ENCODE results near the gene TFAP2C. TPM values are rescaled to one million over a fixed set of nuclear protein-coding genes. Genes with fewer than 3 reads are reported as not detected.

Gene TFAP2C
- total RNA-seq, 4 donors from 2014 or later, result 0.16 to 4.1 (median 2.2) TPM

GRCh38 chr20:56630506-56631317 is 1.6 kb downstream of the TFAP2C start:
- Histone ChIP-seq H3K9me3 (no peaks in the 10 kb centered on the region), H3K36me3 (no peaks in the 10 kb centered on the region), H3K4me3 (peak overlapping the region; percentile 8 to 58), H3K27ac (peak overlapping the region in 2 of 4 donors; percentile 80 to 81), H3K4me1 (peaks cover 0 to 56% (median 25%) of the 10 kb centered on the region in 3 donors), H3K27me3 (peaks cover 99% of the 10 kb centered on the region)
- WGBS, 2 donors (ENCODE audit: low coverage in 1 of 2), result 1 to 60% methylated on average over 1 to 28 of the region's 82 CpGs
- ATAC-seq, result no peak
- TF ChIP-seq CTCF (IDR thresholded peaks at IDR 0.05), result peak in 1 of 4 experiments; percentile 7
- TF ChIP-seq EP300 (IDR thresholded peaks at IDR 0.05), result no peak

GRCh38 chr20:56631318-56631989 is 2.3 kb downstream of the TFAP2C start:
- Histone ChIP-seq H3K27me3 (peaks cover 99% of the 10 kb centered on the region), H3K4me3 (peak overlapping the region in 1 of 2 donors; percentile 58), H3K4me1 (peaks cover 0 to 51% (median 24%) of the 10 kb centered on the region in 3 donors), H3K27ac (peak overlapping the region in 2 of 4 donors; percentile 43 to 81), H3K9me3 (no peaks in the 10 kb centered on the region), H3K36me3 (no peaks in the 10 kb centered on the region)
- no peak for ATAC-seq
- no peak for TF ChIP-seq POLR2A (IDR thresholded peaks at IDR 0.05)
- 35 to 44% methylated on average over 9 to 10 of the region's 48 CpGs for WGBS, 2 donors (ENCODE audit: low coverage in 1 of 2)

GRCh38 chr20:56631990-56632327 is 2.9 kb downstream of the TFAP2C start:
- WGBS, 2 donors (ENCODE audit: low coverage in 1 of 2), result 42 to 56% methylated on average over 5 of the region's 5 CpGs
- H3K27ac ChIP-seq, result peak overlapping the region in 2 of 4 donors; percentile 43 to 81
- H3K27me3 ChIP-seq, result peaks cover 97% of the 10 kb centered on the region
- H3K4me1 ChIP-seq, result peaks cover 0 to 46% (median 19%) of the 10 kb centered on the region in 3 donors
- H3K36me3 ChIP-seq, result no peaks in the 10 kb centered on the region
- H3K4me3 ChIP-seq, result no peak overlapping the region
- no peaks in the 10 kb centered on the region for H3K9me3 ChIP-seq
- no peak for ATAC-seq
- TF ChIP-seq CTCF (IDR thresholded peaks at IDR 0.05), result no peak

- H3K9me3 ChIP-seq, result no peaks in the 10 kb centered on the region
- TF ChIP-seq CTCF (IDR thresholded peaks at IDR 0.05) (no peak), POLR2AphosphoS5 (IDR thresholded peaks at IDR 0.05) (no peak), POLR2A (IDR thresholded peaks at IDR 0.05) (no peak), EP300 (IDR thresholded peaks at IDR 0.05) (no peak)
- H3K36me3 ChIP-seq, result no peaks in the 10 kb centered on the region
- H3K27me3 ChIP-seq, result peaks cover 89% of the 10 kb centered on the region
- 87 to 89% methylated on average over 1 to 2 of the region's 2 CpGs for WGBS, 2 donors (ENCODE audit: low coverage in 1 of 2)
- no peak overlapping the region for H3K4me3 ChIP-seq
- peaks cover 0 to 23% (median 6%) of the 10 kb centered on the region in 3 donors for H3K4me1 ChIP-seq
- ATAC-seq, result no peak
- no peak overlapping the region for H3K27ac ChIP-seq
These were observed 5.2 kb downstream of the TFAP2C start for GRCh38 chr20:56634307-56634706.

GRCh38 chr20:56634735-56635385 is 5.8 kb downstream of the TFAP2C start:
- 34 to 50% methylated on average over 10 to 11 of the region's 13 CpGs for WGBS, 2 donors (ENCODE audit: low coverage in 1 of 2)
- TF ChIP-seq POLR2A (IDR thresholded peaks at IDR 0.05) (no peak), EP300 (IDR thresholded peaks at IDR 0.05) (no peak), POLR2AphosphoS5 (IDR thresholded peaks at IDR 0.05) (no peak), CTCF (IDR thresholded peaks at IDR 0.05) (no peak)
- H3K36me3 ChIP-seq, result no peaks in the 10 kb centered on the region
- no peaks in the 10 kb centered on the region for H3K9me3 ChIP-seq
- H3K27ac ChIP-seq, result no peak overlapping the region
- no peak for ATAC-seq
- no peak overlapping the region for H3K4me3 ChIP-seq
- H3K27me3 ChIP-seq, result peaks cover 89% of the 10 kb centered on the region
- peaks cover 0 to 17% (median under 1%) of the 10 kb centered on the region in 3 donors for H3K4me1 ChIP-seq
